ENCODE data around the gene AQP2. TPM values are rescaled to one million over a fixed set of nuclear protein-coding genes. Genes with fewer than 3 reads are reported as not detected.

The AQP2 gene
- total RNA-seq, 1 experiment from 2014 or later: not detected

DNA sequence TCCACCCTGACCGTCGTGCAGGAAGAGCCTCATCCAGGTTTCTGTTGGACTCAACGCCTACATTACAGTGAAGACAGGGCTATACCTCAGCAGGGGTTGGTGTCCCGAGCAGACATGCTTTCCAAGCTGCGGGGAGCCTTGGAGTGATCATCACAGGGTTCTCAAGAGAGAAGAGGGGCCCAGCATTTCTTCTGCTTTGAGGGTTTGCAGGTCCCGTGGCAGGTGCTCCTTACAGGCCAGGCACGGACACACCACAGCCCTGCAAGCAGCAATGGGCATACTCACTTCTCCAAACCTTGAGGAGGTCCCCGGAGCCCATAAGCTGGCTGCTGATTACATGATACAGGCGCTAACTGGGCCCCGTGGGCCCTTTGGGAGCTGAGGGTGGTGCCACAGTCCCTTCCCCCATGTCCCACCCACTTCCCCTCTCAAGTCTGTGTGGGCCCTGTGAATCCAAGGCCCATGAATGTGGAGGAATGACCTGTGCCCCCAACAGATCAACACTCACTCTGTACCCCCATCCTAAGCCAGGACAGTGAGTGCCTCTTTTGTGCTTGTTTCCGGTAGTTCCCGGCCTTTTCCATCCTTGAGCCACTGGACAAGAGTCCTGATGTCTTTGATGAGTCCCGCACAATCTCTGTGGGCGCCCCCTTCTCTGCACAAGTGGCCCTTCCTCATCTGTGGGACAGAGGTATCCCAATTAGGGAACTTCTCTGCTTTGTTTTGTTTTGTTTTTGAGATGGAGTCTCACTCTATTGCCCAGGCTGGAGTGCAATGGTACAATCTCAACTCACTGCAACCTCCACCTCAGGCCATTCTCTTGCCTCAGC is 1.1 kb downstream of the AQP2 start:
- in situ Hi-C loops (cut with HindIII; ENCODE audit: low pct_unique_long_range_greater_than_20kb, low sequenced_read_pairs): loop anchor here (25.0 kb wide), 1 partner anchor 111 kb away; the partner anchor contains the start of gene ASIC1

GRCh38 chr12:49952391-49953055 is 2.0 kb downstream of the AQP2 start:
- in situ Hi-C loops (cut with HindIII; ENCODE audit: low pct_unique_long_range_greater_than_20kb, low sequenced_read_pairs): loop anchor here (25.0 kb wide), 1 partner anchor 110 kb away; the partner anchor contains the start of gene ASIC1
- DNase-seq (ENCODE audit: low read depth): no peak

More for the DNA sequence above, 1.1 kb downstream of the AQP2 start:
- no peak for DNase-seq (ENCODE audit: low read depth)

DNA sequence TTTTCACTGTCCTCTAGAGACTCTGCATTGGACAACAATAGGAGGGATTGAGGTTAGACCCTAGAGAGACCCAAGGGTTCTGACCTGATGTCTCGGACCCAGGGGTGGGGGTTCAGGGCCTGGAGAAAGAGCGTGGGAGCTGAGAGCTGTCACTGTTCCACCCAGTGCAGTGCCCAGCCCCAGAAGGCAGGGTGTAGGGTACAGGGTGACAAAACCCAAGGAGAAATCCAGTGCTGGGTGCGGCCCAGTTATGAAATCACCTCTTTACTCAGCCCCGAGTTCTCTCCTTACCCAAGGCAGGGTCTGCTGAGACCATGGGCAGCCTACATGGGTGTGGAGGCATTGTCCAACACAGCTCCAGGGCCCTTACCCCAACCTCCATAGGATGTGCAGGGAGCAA is 2.6 kb downstream of the AQP2 start:
- no peak for DNase-seq (ENCODE audit: low read depth)
- in situ Hi-C loops (cut with HindIII; ENCODE audit: low pct_unique_long_range_greater_than_20kb, low sequenced_read_pairs): loop anchor here (25.0 kb wide), 1 partner anchor 109 kb away; the partner anchor contains the start of gene ASIC1

GRCh38 chr12:49953961-49954846 is 3.7 kb downstream of the AQP2 start:
- in situ Hi-C loops (cut with HindIII; ENCODE audit: low pct_unique_long_range_greater_than_20kb, low sequenced_read_pairs): loop anchor here (25.0 kb wide), 1 partner anchor 108 kb away; the partner anchor contains the start of gene ASIC1

DNA sequence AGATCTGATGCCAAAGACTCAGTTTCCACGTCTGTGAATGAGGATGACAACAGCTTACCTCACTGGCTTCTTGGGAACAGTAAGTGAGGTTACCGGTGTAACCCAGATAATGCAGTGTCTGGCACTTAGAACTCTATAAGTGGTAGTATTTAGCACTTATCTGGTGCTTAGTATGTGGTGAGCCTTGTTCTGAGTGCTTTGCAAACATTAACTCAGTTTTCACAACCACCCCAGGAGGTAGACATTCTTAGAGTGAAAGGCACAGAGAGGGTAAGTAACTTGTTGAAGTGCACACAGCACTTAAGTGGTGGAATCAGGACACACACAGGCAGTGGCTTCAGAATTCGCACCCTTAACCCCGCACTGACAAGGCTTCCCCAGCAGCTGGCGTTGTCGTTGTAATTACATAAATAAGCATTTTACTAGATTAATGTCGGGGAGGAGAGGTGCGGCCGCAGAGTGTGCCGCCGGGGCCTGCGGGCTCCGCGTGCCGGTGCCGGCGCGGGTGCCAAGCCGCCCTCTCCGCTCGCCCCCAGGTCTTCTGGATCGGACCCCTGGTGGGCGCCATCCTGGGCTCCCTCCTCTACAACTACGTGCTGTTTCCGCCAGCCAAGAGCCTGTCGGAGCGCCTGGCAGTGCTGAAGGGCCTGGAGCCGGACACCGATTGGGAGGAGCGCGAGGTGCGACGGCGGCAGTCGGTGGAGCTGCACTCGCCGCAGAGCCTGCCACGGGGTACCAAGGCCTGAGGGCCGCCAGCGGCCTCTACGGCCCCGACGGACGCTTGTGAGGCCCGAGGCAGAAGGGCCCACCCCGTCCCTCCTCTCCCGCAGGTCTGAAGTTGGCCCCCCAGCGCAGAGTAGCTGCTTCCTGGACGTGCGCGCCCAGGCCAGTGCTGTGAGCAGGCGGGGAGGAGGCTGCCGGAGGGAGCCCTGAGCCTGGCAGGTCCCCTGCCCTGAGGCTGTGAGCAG is 4.6 kb downstream of the AQP2 start:
- DNase-seq (ENCODE audit: low read depth): no peak
- in situ Hi-C loops (cut with HindIII; ENCODE audit: low pct_unique_long_range_greater_than_20kb, low sequenced_read_pairs): loop anchor here (25.0 kb wide), 1 partner anchor 107 kb away; the partner anchor contains the start of gene ASIC1

More at GRCh38 chr12:49953961-49954846, 3.7 kb downstream of the AQP2 start:
- DNase-seq (ENCODE audit: low read depth): no peak

GRCh38 chr12:49955899-49956662 is 5.5 kb downstream of the AQP2 start:
- in situ Hi-C loops (cut with HindIII; ENCODE audit: low pct_unique_long_range_greater_than_20kb, low sequenced_read_pairs): loop anchor here (25.0 kb wide), 1 partner anchor 106 kb away; the partner anchor contains the start of gene ASIC1
- DNase-seq (ENCODE audit: low read depth): no peak

- in situ Hi-C loops (cut with HindIII; ENCODE audit: low pct_unique_long_range_greater_than_20kb, low sequenced_read_pairs): loop anchor here (25.0 kb wide), 1 partner anchor 105 kb away; the partner anchor contains the start of gene ASIC1
- DNase-seq (ENCODE audit: low read depth): peak; percentile 30
These were observed 6.4 kb downstream of the AQP2 start for GRCh38 chr12:49956663-49957569.

DNA sequence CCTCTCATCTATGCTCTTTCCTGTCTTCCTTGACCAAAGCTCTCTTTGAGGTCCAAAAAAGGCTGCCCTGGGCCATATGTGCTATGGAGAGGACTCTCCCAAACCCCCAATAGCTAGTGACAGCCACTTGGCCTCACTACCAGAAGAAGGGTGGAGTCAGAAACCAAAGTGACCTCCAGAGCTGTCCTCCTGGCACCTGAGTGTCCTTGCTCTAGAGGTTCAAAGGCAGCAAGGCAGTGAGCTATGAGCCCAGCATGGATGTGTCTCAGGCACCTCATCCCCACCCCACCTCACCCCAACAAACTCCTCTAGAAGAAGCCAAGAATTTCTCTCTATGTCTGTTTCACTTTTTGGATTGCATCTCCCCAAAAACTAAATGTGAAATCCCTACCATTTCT is 7.0 kb downstream of the AQP2 start:
- in situ Hi-C loops (cut with HindIII; ENCODE audit: low pct_unique_long_range_greater_than_20kb, low sequenced_read_pairs): loop anchor here (25.0 kb wide), 1 partner anchor 105 kb away; the partner anchor contains the start of gene ASIC1

DNA sequence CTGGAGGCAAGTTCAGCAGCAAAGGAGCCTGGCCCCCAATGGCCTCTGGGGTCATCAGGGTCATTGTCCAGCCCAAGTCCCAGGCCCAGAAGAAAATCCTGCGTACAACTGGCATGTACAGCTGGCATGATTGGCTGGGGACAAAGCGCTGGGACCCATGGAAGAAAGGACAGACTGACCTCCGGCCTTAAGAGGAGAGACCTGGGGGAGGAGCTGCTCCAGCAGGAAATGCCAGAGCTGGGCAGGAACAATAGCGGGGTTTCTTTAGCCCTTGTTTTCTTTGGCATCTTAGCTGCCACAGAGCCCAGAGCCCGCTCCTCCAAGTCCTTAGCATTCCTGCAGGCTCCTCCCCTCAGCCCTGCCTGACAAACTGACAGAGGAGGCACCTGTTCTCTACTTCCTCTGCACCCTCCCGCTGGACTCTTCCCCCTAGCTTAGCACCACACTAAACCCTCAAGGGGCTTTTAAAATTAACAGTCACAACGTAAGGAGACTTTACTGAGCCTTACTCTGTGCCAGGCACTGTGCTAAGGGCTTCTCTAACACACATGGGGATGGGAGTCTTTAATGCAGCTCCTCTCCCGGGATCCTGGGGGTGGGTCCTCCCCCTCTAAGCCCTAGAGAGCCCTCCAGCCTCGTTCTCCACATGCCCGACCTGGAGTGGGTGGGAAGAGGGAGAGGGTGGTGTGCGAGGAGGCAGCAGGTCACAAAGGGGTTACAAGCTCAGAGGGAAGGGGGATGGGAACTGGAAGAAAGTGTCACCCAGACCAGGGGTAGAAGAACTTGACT is 9.3 kb downstream of the AQP2 start:
- in situ Hi-C loops (cut with HindIII; ENCODE audit: low pct_unique_long_range_greater_than_20kb, low sequenced_read_pairs): loop anchor here (10.0 to 25.0 kb wide), 2 partner anchors 102 to 195 kb away; partner anchors contain the start of gene ASIC1
- peak; percentile 78 for DNase-seq (ENCODE audit: low read depth)

More for the DNA sequence above, 7.0 kb downstream of the AQP2 start:
- DNase-seq (ENCODE audit: low read depth): no peak

GRCh38 chr12:49960474-49961110 is 10.1 kb downstream of the AQP2 start:
- no peak for DNase-seq (ENCODE audit: low read depth)
- in situ Hi-C loops (cut with HindIII; ENCODE audit: low pct_unique_long_range_greater_than_20kb, low sequenced_read_pairs): loop anchor here (10.0 to 25.0 kb wide), 2 partner anchors 102 to 194 kb away; partner anchors contain the start of gene ASIC1

DNA sequence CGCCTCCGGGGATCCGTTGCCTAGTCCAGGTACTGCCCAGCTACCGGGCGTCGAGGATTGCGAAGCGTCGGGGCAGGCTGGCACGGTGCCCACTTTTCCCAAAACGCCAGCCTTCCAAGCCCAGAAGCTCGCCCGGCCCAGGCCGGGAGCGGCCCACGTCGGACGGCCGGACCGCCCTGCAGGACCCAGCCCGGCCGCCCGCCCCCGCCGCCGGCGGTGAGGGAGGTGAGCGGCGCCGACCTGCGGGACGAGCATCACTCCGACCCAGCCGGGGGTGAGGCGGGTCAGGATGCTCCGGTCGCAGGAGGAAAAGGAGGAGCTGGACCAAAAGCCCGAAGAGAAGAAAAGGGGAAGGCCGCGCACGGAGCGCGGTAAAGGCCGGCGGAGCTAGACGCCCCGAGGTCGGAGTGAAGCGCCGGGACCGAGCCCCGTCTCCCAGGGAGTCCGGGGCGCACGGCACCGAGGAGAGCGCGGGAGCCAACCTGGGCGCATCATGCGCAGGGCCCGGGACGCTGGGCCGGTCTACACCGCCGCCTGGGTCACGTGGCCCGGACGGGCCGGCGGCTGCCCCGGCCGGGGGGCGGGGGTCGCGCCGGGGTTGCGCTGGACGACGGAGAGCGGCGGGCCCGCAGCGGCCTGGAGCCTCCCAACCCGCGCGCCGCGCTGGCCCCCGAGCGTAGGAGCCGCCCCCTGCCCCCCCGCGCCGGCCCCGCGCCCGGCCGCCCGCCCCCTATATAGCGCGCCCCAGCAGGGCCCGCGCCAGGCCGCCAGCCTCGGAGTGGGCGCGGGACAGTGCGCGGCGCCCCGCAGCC is 10.8 kb downstream of the AQP2 start, which contains the start of gene AQP5:
AQP5 (plus strand) TSS at position 762 of the 812 bp plus-strand sequence. CDS start 146 bp downstream, outside the sequence.
- in situ Hi-C loops (cut with HindIII; ENCODE audit: low pct_unique_long_range_greater_than_20kb, low sequenced_read_pairs): loop anchor here (10.0 to 25.0 kb wide), 2 partner anchors 101 to 193 kb away; partner anchors contain the start of gene ASIC1
- DNase-seq (ENCODE audit: low read depth): no peak

DNA sequence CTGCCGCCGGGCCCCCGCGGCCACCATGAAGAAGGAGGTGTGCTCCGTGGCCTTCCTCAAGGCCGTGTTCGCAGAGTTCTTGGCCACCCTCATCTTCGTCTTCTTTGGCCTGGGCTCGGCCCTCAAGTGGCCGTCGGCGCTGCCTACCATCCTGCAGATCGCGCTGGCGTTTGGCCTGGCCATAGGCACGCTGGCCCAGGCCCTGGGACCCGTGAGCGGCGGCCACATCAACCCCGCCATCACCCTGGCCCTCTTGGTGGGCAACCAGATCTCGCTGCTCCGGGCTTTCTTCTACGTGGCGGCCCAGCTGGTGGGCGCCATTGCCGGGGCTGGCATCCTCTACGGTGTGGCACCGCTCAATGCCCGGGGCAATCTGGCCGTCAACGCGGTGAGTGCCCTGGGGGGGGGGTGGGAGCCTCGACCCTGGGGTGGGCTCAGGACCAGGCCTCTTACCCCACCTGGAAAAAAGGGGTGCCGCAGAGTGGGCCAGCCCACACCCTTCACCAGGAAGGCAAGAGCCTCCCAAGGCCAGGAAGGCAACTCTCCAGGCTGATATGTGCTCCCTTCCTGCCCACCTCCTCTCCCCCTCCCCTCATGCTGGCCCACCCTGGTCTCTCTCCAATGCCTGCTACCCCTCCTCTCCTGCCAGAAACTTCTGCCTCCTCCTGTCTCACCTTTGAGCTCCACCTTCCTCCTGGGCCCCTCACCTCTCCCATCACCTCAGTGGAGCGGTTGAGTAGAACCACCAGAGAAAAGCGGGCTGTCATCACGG is 11.6 kb downstream of the AQP2 start:
- in situ Hi-C loops (cut with HindIII; ENCODE audit: low pct_unique_long_range_greater_than_20kb, low sequenced_read_pairs): loop anchor here (10.0 to 25.0 kb wide), 2 partner anchors 100 to 193 kb away; partner anchors contain the start of gene ASIC1
- no peak for DNase-seq (ENCODE audit: low read depth)

All from Caki2 (cell line).